Adipocyte (in vitro differentiated cells): ENCODE data around the gene RYR2.
"Not testable (repeated sequence)": the region's sequence is repeated elsewhere in the genome, so short reads cannot be mapped to it uniquely, and the experiment has no call there.

Experiments
- DNase-seq: peaks from one replicate; pipeline ENCODE4 v3.0.0-alpha.2; 2015; ENCODE audit warnings: low read depth
- H3K27me3 ChIP-seq: replicated peaks from 2 replicates; pipeline ENCODE4 v1.7.0; 2013; ENCODE audit warnings: mild to moderate bottlenecking, low read length, moderate library complexity; ENCODE audit not compliant: control insufficient read depth, insufficient read depth
- H3K36me3 ChIP-seq: 2 replicates; pipeline ENCODE4 v1.7.0; 2013; ENCODE audit warnings: low read length, mild to moderate bottlenecking, moderate library complexity; ENCODE audit not compliant: control insufficient read depth, insufficient read depth, severe bottlenecking
- H3K4me1 ChIP-seq: 2 replicates; pipeline ENCODE4 v1.7.0; 2013; ENCODE audit warnings: mild to moderate bottlenecking, low read length, moderate library complexity; ENCODE audit not compliant: control insufficient read depth, insufficient read depth
- H3K4me3 ChIP-seq: 2 replicates; pipeline ENCODE4 v1.7.0; 2013; ENCODE audit warnings: mild to moderate bottlenecking, low read length, moderate library complexity
- H3K9ac ChIP-seq: 2 replicates; pipeline ENCODE4 v1.7.0; 2013; ENCODE audit warnings: mild to moderate bottlenecking, low read length, moderate library complexity
- H3K9me3 ChIP-seq: 2 replicates; pipeline ENCODE4 v1.7.0; 2013; ENCODE audit warnings: mild to moderate bottlenecking, low read length, moderate library complexity; ENCODE audit not compliant: control insufficient read depth

Gene RYR2

GRCh38 chr1:237794071-237794470, 752.1 kb downstream of the RYR2 start:
- no peak for DNase-seq
- H3K9ac ChIP-seq, result no peak overlapping the region
- H3K36me3 ChIP-seq, result no peaks in the 10 kb centered on the region
- no peaks in the 10 kb centered on the region for H3K9me3 ChIP-seq
- H3K4me1 ChIP-seq, result no peaks in the 10 kb centered on the region
- no peaks in the 10 kb centered on the region for H3K27me3 ChIP-seq
- no peak overlapping the region for H3K4me3 ChIP-seq

DNA sequence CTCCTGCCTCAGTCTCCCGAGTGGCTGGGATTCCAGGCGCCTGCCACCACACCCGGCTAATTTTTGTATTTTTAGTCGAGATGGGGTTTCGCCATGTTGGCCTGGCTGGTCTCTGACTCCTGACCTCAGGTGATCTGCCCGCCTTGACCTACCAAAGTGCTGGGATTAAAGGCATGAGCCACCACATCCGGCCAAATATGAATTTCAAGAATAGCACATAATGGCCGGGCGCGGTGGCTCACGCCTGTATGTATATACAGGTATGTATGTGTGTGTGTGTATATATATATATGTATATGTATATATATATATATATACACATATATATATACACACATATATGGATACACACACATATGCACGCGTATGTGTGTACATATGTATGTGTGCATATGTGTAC, 753.6 kb downstream of the RYR2 start:
- H3K4me1 ChIP-seq, result no peaks in the 10 kb centered on the region

DNA sequence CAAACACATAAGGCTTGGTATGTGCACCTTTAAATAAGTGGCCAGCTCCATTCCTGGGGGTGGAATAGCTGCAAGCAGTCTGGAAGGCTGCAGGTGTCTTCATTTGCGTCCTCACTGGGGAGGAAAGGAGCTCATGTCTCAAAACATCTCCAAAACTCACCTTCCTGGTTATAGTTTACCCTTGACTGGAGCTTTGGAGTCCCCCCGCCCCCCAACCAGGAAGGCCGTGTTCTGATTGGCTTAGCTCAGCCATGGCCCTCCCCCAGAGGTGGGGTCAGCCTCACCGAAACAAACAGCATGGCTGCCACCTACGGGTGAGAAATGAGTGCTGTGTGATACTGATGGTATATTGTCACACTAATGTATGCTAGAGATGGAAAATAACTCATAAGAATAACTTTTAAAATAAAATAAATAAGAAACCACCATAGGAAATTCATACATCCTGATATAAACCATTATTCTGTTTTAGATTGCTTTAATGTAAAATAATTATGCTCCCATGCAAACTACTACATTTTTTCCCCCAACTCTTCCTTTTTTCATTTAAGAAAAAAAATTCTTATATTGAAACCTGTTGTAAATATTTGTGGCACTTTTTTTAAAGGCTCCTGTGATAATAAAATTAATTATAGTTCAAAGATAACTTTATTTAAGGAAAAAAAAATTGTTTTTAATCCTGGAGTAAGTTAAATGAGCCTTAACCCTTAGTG, 757.9 kb downstream of the RYR2 start:
- Histone ChIP-seq H3K9ac (no peak overlapping the region), H3K27me3 (no peaks in the 10 kb centered on the region), H3K4me3 (no peak overlapping the region), H3K4me1 (no peaks in the 10 kb centered on the region), H3K36me3 (no peaks in the 10 kb centered on the region), H3K9me3 (no peaks in the 10 kb centered on the region)
- peak; percentile 44 for DNase-seq

More for the DNA sequence above, 753.6 kb downstream of the RYR2 start:
- no peak overlapping the region for H3K9ac ChIP-seq
- H3K27me3 ChIP-seq, result no peaks in the 10 kb centered on the region
- no peak overlapping the region for H3K4me3 ChIP-seq
- DNase-seq, result no peak
- H3K36me3 ChIP-seq, result no peaks in the 10 kb centered on the region
- no peaks in the 10 kb centered on the region for H3K9me3 ChIP-seq

GRCh38 chr1:237804516-237804915, 762.5 kb downstream of the RYR2 start:
- H3K4me3 ChIP-seq, result no peak overlapping the region
- H3K4me1 ChIP-seq, result no peaks in the 10 kb centered on the region
- DNase-seq, result no peak

GRCh38 chr1:237809099-237809498, 767.1 kb downstream of the RYR2 start:
- no peaks in the 10 kb centered on the region for H3K4me1 ChIP-seq
- no peak overlapping the region for H3K9ac ChIP-seq
- H3K27me3 ChIP-seq, result peaks cover 8% of the 10 kb centered on the region
- DNase-seq, result no peak
- no peaks in the 10 kb centered on the region for H3K9me3 ChIP-seq
- no peaks in the 10 kb centered on the region for H3K36me3 ChIP-seq
- no peak overlapping the region for H3K4me3 ChIP-seq

More at GRCh38 chr1:237804516-237804915, 762.5 kb downstream of the RYR2 start:
- H3K27me3 ChIP-seq, result no peaks in the 10 kb centered on the region
- no peak overlapping the region for H3K9ac ChIP-seq
- no peaks in the 10 kb centered on the region for H3K9me3 ChIP-seq
- H3K36me3 ChIP-seq, result no peaks in the 10 kb centered on the region

- Histone ChIP-seq H3K36me3 (no peaks in the 10 kb centered on the region), H3K4me1 (no peaks in the 10 kb centered on the region), H3K9me3 (no peaks in the 10 kb centered on the region), H3K9ac (no peak overlapping the region), H3K27me3 (peaks cover 8% of the 10 kb centered on the region), H3K4me3 (no peak overlapping the region)
- no peak for DNase-seq
Observed at GRCh38 chr1:237811633-237812032, 769.6 kb downstream of the RYR2 start.

DNA sequence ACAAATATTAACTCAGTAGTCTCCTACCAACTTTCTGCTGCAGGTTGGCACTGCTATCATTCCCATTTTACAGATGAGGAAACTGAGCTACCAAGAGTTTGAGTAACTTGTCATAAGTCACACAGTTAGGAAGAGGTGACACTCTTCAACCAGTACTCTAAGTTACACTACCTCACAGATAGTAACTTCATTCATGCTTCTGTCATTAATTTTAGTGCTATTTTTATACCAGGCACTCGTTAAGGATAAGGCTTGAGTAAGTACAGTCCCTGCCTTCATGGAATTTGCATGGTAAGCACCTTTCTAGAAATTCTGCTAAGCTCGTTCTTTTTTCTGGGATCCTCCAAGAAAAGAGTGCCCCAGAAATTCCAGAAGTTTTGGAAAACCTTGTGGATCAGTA, 770.1 kb downstream of the RYR2 start:
- Histone ChIP-seq H3K9ac (no peak overlapping the region), H3K4me3 (no peak overlapping the region), H3K9me3 (no peaks in the 10 kb centered on the region), H3K27me3 (peaks cover 8% of the 10 kb centered on the region), H3K4me1 (no peaks in the 10 kb centered on the region), H3K36me3 (no peaks in the 10 kb centered on the region)
- no peak for DNase-seq

- no peaks in the 10 kb centered on the region for H3K36me3 ChIP-seq
- H3K27me3 ChIP-seq, result peaks cover 8% of the 10 kb centered on the region
- no peaks in the 10 kb centered on the region for H3K4me1 ChIP-seq
- H3K4me3 ChIP-seq, result no peak overlapping the region
- no peaks in the 10 kb centered on the region for H3K9me3 ChIP-seq
- DNase-seq, result peak; percentile 31
- H3K9ac ChIP-seq, result no peak overlapping the region
Observed at GRCh38 chr1:237814319-237814924, 772.4 kb downstream of the RYR2 start.

DNA sequence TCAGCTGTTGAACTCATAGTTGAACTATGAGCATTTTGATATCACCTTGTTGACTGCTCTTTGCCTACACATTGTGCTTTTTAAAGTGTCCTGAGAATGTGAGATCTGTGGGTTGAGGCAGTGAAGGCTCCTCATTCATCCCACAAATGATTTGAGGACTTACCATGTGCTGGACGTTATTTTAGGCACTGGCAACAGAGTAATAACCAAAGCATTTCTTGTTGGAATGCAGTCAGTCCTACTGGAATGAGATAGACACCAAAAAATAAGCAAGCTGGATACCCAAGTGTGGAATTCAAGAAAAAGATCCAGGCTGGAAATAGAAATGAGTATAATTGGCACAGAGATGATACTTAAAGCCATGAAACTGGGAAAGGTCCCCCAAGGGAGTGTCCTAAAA, 775.3 kb downstream of the RYR2 start:
- Histone ChIP-seq H3K36me3 (no peaks in the 10 kb centered on the region), H3K9ac (no peak overlapping the region), H3K27me3 (no peaks in the 10 kb centered on the region), H3K4me1 (no peaks in the 10 kb centered on the region), H3K9me3 (no peaks in the 10 kb centered on the region), H3K4me3 (no peak overlapping the region)
- no peak for DNase-seq

GRCh38 chr1:237820634-237821033, 778.6 kb downstream of the RYR2 start:
- not testable (repeated sequence) for DNase-seq, H3K27me3 ChIP-seq, H3K36me3 ChIP-seq, H3K9ac ChIP-seq, H3K4me3 ChIP-seq, H3K9me3 ChIP-seq, H3K4me1 ChIP-seq

- Histone ChIP-seq H3K9ac (no peak overlapping the region), H3K9me3 (no peaks in the 10 kb centered on the region), H3K36me3 (no peaks in the 10 kb centered on the region), H3K27me3 (no peaks in the 10 kb centered on the region), H3K4me3 (no peak overlapping the region), H3K4me1 (no peaks in the 10 kb centered on the region)
- DNase-seq, result no peak
Observed at GRCh38 chr1:237832858-237833257, 790.9 kb downstream of the RYR2 start.

DNA sequence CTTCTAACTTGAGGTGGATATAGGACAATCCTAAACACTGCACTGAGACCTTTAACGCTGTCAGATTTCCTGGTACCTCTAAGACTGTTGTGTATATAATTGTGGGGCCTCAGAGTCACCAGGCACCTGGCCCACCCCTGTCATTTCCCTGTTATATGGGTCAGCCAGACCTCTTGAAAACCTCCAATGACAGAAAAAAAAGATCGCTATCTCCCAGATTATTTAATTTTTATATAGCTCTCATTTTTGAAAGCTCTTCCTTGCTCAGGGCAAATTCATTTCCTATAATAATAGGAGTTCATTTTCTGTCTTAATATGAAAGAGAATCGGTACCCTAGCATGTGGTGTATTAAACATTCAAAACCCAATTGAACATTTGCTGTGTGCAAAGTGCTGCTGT, 792.1 kb downstream of the RYR2 start:
- no peaks in the 10 kb centered on the region for H3K27me3 ChIP-seq
- no peak overlapping the region for H3K9ac ChIP-seq
- no peaks in the 10 kb centered on the region for H3K4me1 ChIP-seq
- DNase-seq, result no peak
- no peak overlapping the region for H3K4me3 ChIP-seq
- no peaks in the 10 kb centered on the region for H3K36me3 ChIP-seq
- no peaks in the 10 kb centered on the region for H3K9me3 ChIP-seq
